HCT116 (cell line): Measurements from ENCODE around the gene TMEM164. TPM values are rescaled to one million over a fixed set of nuclear protein-coding genes. Genes with fewer than 3 reads are reported as not detected.

ENCODE experiments used
- ATAC-seq: fragments of 200-7000 bp; cut with Tn5 transposase; 2 replicates; pipeline ENCODE4 v1.9.1; 2020; ENCODE audit warnings: mild to moderate bottlenecking, moderate library complexity
- BruUV-seq: library from RNA; stranded (reverse); fragments of 400-500 nt; replicated peaks from 2 replicates; lab custom pipeline; 2021; lab: Mats Ljungman, UMichigan
- CTCF ChIA-PET: fragments of 300-600 bp; sonication (Branson Sonifier 250); formaldehyde crosslinking; loops from one replicate; lab custom pipeline; 2021; ENCODE audit warnings: antibody characterized with exemption; lab: Charles Lee
- POLR2A ChIA-PET: fragments of 300-600, 350-600 bp; sonication (Branson Sonifier 250); formaldehyde crosslinking; loops from one replicate; lab custom pipeline; 2021; ENCODE audit warnings: antibody characterized with exemption; lab: Charles Lee
- RAD21 ChIA-PET, 2 experiments: fragments of 300-600 bp; sonication (Branson Sonifier 250); formaldehyde crosslinking; loops; one replicate each; lab custom pipeline; 2023; ENCODE audit warnings: low total read pairs in 2 of 2; ENCODE audit not compliant: uncharacterized antibody in 2 of 2, unreplicated experiment in 2 of 2, low non-redundant PET in 1 of 2; lab: Charles Lee
- DNase-seq: peaks from one replicate; pipeline ENCODE4 v3.0.0-alpha.2; 2010; ENCODE audit warnings: low read depth, low spot score
- H2AFZ ChIP-seq: fragments of 200-600 bp; shearing (Covaris generic), sonication (generic); 2 replicates; pipeline ENCODE4 v1.6.1; 2017; ENCODE audit warnings: low read depth, mixed run types, mixed read lengths, antibody characterized with exemption, low read length; ENCODE audit not compliant: poor library complexity, severe bottlenecking
- H3K27ac ChIP-seq: 2 replicates; pipeline ENCODE4 v1.5.1; 2012; ENCODE audit warnings: low read depth, low read length
- H3K27me3 ChIP-seq: fragments of 200-600 bp; sonication (generic); 2 replicates; pipeline ENCODE4 v1.6.1; 2016; ENCODE audit warnings: mixed run types, low read length, mixed read lengths; ENCODE audit not compliant: insufficient read depth
- H3K36me3 ChIP-seq, 2 experiments: fragments of 200-500 bp in 1 of 2; fragments of 200-600 bp in 1 of 2; sonication (Bioruptor generic) in 1 of 2; sonication (generic) in 1 of 2; 2 replicates each; pipeline versions ENCODE4 v1.5.1 to v1.6.1; 2014 to 2016; ENCODE audit warnings: low read length in 2 of 2, inconsistent platforms in 1 of 2, mixed read lengths in 1 of 2, mixed run types in 1 of 2; ENCODE audit not compliant: insufficient read depth in 2 of 2, control insufficient read depth in 1 of 2
- H3K4me1 ChIP-seq, 2 experiments: fragments of 200-600 bp in 1 of 2; sonication (generic) in 1 of 2; 2 replicates each; pipeline versions ENCODE4 v1.5.1 to v1.6.1; 2012 to 2017; ENCODE audit warnings: low read length in 2 of 2, inconsistent platforms in 1 of 2, mild to moderate bottlenecking in 1 of 2, mixed read lengths in 1 of 2, mixed run types in 1 of 2, moderate library complexity in 1 of 2; ENCODE audit not compliant: insufficient read depth in 2 of 2, control insufficient read depth in 1 of 2
- H3K4me2 ChIP-seq: fragments of 200-600 bp; sonication (generic); 2 replicates; pipeline ENCODE4 v1.6.1; 2017; ENCODE audit warnings: mixed run types, low read length, mixed read lengths
- H3K4me3 ChIP-seq, 2 experiments: fragments of 200-600 bp in 1 of 2; sonication (generic) in 1 of 2; replicated peaks in 1 of 2; 2 replicates each; pipeline ENCODE4 v1.5.1; 2011 to 2016; ENCODE audit warnings: low read length in 2 of 2, control low read depth in 1 of 2, low read depth in 1 of 2, mild to moderate bottlenecking in 1 of 2, mixed read lengths in 1 of 2, mixed run types in 1 of 2
- H3K79me2 ChIP-seq: fragments of 200-600 bp; sonication (generic); 2 replicates; pipeline ENCODE4 v1.6.1; 2017; ENCODE audit warnings: mild to moderate bottlenecking, mixed run types, low read length, moderate library complexity, mixed read lengths; ENCODE audit not compliant: insufficient read depth
- H3K9ac ChIP-seq: fragments of 200-600 bp; sonication (generic); 2 replicates; pipeline ENCODE4 v1.6.1; 2016; ENCODE audit warnings: low read length, mixed read lengths
- H3K9me2 ChIP-seq: fragments of 200-600 bp; sonication (generic), shearing (Covaris generic); 2 replicates; pipeline ENCODE4 v1.6.1; 2017; ENCODE audit warnings: mixed run types, mild to moderate bottlenecking, moderate library complexity; ENCODE audit not compliant: insufficient read depth
- H3K9me3 ChIP-seq, 2 experiments: fragments of 200-500 bp in 1 of 2; fragments of 200-600 bp in 1 of 2; sonication (Bioruptor generic) in 1 of 2; sonication (generic) in 1 of 2; 2 replicates each; pipeline ENCODE4 v1.6.1; 2014 to 2017; ENCODE audit warnings: low read length in 2 of 2, mixed read lengths in 2 of 2, inconsistent platforms in 1 of 2, low read depth in 1 of 2, mild to moderate bottlenecking in 1 of 2, mixed run types in 1 of 2, moderate library complexity in 1 of 2; ENCODE audit not compliant: control insufficient read depth in 1 of 2, insufficient read depth in 1 of 2
- H4K20me1 ChIP-seq: fragments of 200-600 bp; sonication (generic), shearing (Covaris generic); 2 replicates; pipeline ENCODE4 v1.6.1; 2017; ENCODE audit warnings: mixed run types, mild to moderate bottlenecking, moderate library complexity; ENCODE audit not compliant: insufficient read depth
- CBX3 ChIP-seq: IDR thresholded peaks from 2 replicates; pipeline ENCODE4 v1.6.1; 2012; ENCODE audit warnings: low read depth
- CEBPB ChIP-seq: IDR thresholded peaks from 2 replicates; pipeline ENCODE4 v1.6.1; 2012; ENCODE audit warnings: low read depth
- ELF1 ChIP-seq: IDR thresholded peaks from 2 replicates; pipeline ENCODE4 v1.6.1; 2012; ENCODE audit warnings: low read depth, borderline replicate concordance
- EZH2 ChIP-seq: fragments of 200-600 bp; sonication (generic); IDR thresholded peaks from 2 replicates; pipeline ENCODE4 v1.6.1; 2017; ENCODE audit warnings: antibody characterized with exemption, mixed run types
- POLR2A ChIP-seq: IDR thresholded peaks from 2 replicates; pipeline ENCODE4 v1.7.0; 2011; ENCODE audit warnings: borderline replicate concordance; ENCODE audit not compliant: insufficient read depth, insufficient read length; ENCODE audit errors: extremely low read depth
- RAD21 ChIP-seq: IDR thresholded peaks from 2 replicates; pipeline ENCODE4 v1.6.1; 2012; ENCODE audit warnings: low read depth, mild to moderate bottlenecking
- SP1 ChIP-seq: IDR thresholded peaks from 2 replicates; pipeline ENCODE4 v1.6.1; 2012; ENCODE audit warnings: low read depth
- TCF7L2 ChIP-seq: IDR thresholded peaks from 2 replicates; pipeline ENCODE4 v1.7.0; 2011; ENCODE audit warnings: borderline replicate concordance, inconsistent platforms; ENCODE audit not compliant: insufficient read depth, insufficient read length; ENCODE audit errors: extremely low read depth
- intact Hi-C: fragments of 100-400 bp; cut with micrococcal nuclease; formaldehyde crosslinking; loops from 2 replicates; pipeline ENCODE4 v1.10.0; 2022
- total RNA-seq: library from RNA; stranded (reverse); gene quantifications from one replicate; pipeline ENCODE4 v1.2.1, GENCODE V29; 2021; ENCODE audit not compliant: unreplicated experiment
- TF ChIP-seq, protein P1 (sequence below): IDR thresholded peaks from 2 replicates; pipeline ENCODE4 v1.6.1; 2011; ENCODE audit warnings: mild to moderate bottlenecking, low read length, moderate library complexity; ENCODE audit not compliant: insufficient replicate concordance; ENCODE audit errors: extremely low read depth
- TF ChIP-seq, protein P2 (sequence below), 3 experiments: fragments of 200-600 bp in 1 of 3; sonication (generic) in 1 of 3; IDR thresholded peaks in 2 of 3; conservative IDR thresholded peaks in 1 of 3; 2 replicates each; pipeline ENCODE4 v1.5.1; 2012 to 2017; ENCODE audit warnings: low read depth in 2 of 3, low read length in 2 of 3, antibody characterized with exemption in 1 of 3, borderline replicate concordance in 1 of 3, control low read depth in 1 of 3, mild to moderate bottlenecking in 1 of 3, mixed read lengths in 1 of 3, mixed run types in 1 of 3, moderate library complexity in 1 of 3; ENCODE audit not compliant: insufficient read depth in 1 of 3

TMEM164 gene
- total RNA-seq, 1 experiment from 2014 or later, result 18.7 TPM

DNA sequence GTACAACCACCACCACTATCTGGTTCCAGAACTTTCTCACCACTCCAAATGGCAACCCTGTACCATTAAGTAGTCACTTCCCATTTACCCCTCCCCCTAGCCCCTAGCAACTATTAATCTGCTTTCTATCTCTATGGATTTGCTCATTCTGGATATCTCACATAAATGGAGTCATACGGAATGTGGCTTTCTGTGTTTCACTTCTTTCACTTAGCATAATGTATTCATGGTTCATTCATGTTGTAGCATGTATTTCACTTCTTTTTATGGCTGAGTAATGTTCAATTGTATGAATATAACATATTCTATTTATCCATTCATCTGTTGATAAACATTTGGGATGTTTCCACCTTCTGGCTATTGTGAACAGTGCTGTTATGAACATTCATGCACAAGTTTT is 210.3 kb downstream of the TMEM164 start:
- peaks cover 14 to 40% of the 10 kb centered on the region in 2 experiments for H3K4me1 ChIP-seq
- no peaks in the 10 kb centered on the region for H3K9me3 ChIP-seq
- H4K20me1 ChIP-seq, result no peaks in the 10 kb centered on the region
- BruUV-seq, result no TSS peak
- CTCF ChIA-PET, result no interaction called here
- H3K79me2 ChIP-seq, result no peaks in the 10 kb centered on the region; the same call in 1 of the 2 replicates
- no peak overlapping the region for H2AFZ ChIP-seq
- H3K9ac ChIP-seq, result no peak overlapping the region
- intact Hi-C loops, result loop anchor here (10.0 kb wide), 1 partner anchor 102 kb away; the partner anchor contains the start of gene AMMECR1
- H3K4me3 ChIP-seq, result no peak overlapping the region
- no peaks in the 10 kb centered on the region for H3K9me2 ChIP-seq
- DNase-seq (no peak), ATAC-seq (no peak)
- TF ChIP-seq SP1, result no peak
- no peak overlapping the region for H3K27ac ChIP-seq
- H3K27me3 ChIP-seq, result no peaks in the 10 kb centered on the region
- H3K36me3 ChIP-seq, result no peaks in the 10 kb centered on the region
- RAD21 ChIA-PET, result no interaction called here
- no peak overlapping the region for H3K4me2 ChIP-seq
- POLR2A ChIA-PET, result no interaction called here

DNA sequence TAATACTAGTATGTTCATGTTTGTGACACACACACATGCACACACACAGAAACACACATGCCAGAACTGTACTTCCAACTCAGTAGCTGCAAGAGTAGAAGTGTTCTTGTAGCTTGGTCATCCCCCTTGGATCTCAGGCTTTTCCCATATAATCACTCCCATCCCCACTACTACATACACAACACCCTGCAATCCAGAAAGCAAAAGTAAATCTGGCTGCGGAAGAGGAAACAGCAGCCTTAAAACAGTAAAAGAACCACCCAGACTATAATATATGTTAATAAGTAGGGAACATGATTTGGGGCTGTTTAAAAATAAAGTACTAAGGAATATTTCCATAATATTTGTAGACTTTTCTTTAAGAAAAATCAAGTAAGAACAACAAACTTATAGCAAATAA is 211.8 kb downstream of the TMEM164 start:
- CTCF ChIA-PET, result no interaction called here
- intact Hi-C loops, result loop anchor here (10.0 kb wide), 1 partner anchor 100 kb away; the partner anchor contains the start of gene AMMECR1

More for the DNA sequence above, 211.8 kb downstream of the TMEM164 start:
- ChIA-PET POLR2A (no interaction called here), RAD21 (no interaction called here)
- H3K27ac ChIP-seq, result no peak overlapping the region
- H4K20me1 ChIP-seq, result no peaks in the 10 kb centered on the region
- no peaks in the 10 kb centered on the region for H3K9me3 ChIP-seq
- H2AFZ ChIP-seq, result no peak overlapping the region
- DNase-seq (no peak), ATAC-seq (no peak)
- no peak overlapping the region for H3K9ac ChIP-seq
- no peaks in the 10 kb centered on the region for H3K36me3 ChIP-seq
- H3K4me1 ChIP-seq, result peaks cover 9 to 32% of the 10 kb centered on the region in 2 experiments; a peak in 3 of 4 replicates
- no peak overlapping the region for H3K4me3 ChIP-seq
- no TSS peak for BruUV-seq
- H3K79me2 ChIP-seq, result no peaks in the 10 kb centered on the region
- no peaks in the 10 kb centered on the region for H3K27me3 ChIP-seq
- H3K4me2 ChIP-seq, result no peak overlapping the region
- TF ChIP-seq, protein P1, sequence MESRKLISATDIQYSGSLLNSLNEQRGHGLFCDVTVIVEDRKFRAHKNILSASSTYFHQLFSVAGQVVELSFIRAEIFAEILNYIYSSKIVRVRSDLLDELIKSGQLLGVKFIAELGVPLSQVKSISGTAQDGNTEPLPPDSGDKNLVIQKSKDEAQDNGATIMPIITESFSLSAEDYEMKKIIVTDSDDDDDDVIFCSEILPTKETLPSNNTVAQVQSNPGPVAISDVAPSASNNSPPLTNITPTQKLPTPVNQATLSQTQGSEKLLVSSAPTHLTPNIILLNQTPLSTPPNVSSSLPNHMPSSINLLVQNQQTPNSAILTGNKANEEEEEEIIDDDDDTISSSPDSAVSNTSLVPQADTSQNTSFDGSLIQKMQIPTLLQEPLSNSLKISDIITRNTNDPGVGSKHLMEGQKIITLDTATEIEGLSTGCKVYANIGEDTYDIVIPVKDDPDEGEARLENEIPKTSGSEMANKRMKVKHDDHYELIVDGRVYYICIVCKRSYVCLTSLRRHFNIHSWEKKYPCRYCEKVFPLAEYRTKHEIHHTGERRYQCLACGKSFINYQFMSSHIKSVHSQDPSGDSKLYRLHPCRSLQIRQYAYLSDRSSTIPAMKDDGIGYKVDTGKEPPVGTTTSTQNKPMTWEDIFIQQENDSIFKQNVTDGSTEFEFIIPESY, result no peak
- TF ChIP-seq CBX3, result no peak
- TF ChIP-seq RAD21, result no peak
- TF ChIP-seq EZH2, result no peak
- no peak for TF ChIP-seq POLR2A
- TF ChIP-seq ELF1, result no peak
- TF ChIP-seq CEBPB, result no peak
- no peak for TF ChIP-seq TCF7L2
- TF ChIP-seq, protein P2, sequence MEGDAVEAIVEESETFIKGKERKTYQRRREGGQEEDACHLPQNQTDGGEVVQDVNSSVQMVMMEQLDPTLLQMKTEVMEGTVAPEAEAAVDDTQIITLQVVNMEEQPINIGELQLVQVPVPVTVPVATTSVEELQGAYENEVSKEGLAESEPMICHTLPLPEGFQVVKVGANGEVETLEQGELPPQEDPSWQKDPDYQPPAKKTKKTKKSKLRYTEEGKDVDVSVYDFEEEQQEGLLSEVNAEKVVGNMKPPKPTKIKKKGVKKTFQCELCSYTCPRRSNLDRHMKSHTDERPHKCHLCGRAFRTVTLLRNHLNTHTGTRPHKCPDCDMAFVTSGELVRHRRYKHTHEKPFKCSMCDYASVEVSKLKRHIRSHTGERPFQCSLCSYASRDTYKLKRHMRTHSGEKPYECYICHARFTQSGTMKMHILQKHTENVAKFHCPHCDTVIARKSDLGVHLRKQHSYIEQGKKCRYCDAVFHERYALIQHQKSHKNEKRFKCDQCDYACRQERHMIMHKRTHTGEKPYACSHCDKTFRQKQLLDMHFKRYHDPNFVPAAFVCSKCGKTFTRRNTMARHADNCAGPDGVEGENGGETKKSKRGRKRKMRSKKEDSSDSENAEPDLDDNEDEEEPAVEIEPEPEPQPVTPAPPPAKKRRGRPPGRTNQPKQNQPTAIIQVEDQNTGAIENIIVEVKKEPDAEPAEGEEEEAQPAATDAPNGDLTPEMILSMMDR (IDR thresholded peaks at IDR 0.05 in 2 of 3, conservative IDR thresholded peaks at IDR 0.05 in 1 of 3; ENCODE audit: borderline replicate concordance in 1 of 3, insufficient read depth in 1 of 3, low read depth in 2 of 3, low read length in 2 of 3), result no peak
- no peaks in the 10 kb centered on the region for H3K9me2 ChIP-seq
